HEK293 (cell line): ENCODE measurements around the gene CEP70.

Source experiments
- CTCF ChIP-seq: fragments of 450-650 bp; formaldehyde crosslinking; IDR thresholded peaks from 2 replicates; pipeline ENCODE4 v1.5.1; 2016; ENCODE audit warnings: missing biosample characterization, missing genetic modification characterization
- MEIS1 ChIP-seq: sonication (generic); formaldehyde crosslinking; IDR thresholded peaks from 2 replicates; pipeline ENCODE4 v1.8.1; 2022; ENCODE audit warnings: missing genetic modification reagents, mild to moderate bottlenecking, borderline replicate concordance
- SP2 ChIP-seq: fragments of 450-650 bp; formaldehyde crosslinking; IDR thresholded peaks from 2 replicates; pipeline ENCODE4 v1.5.1; 2016; ENCODE audit warnings: missing biosample characterization, missing genetic modification characterization
- ZNF19 ChIP-seq: fragments of 450-650 bp; formaldehyde crosslinking; IDR thresholded peaks from 2 replicates; pipeline ENCODE4; 2016; ENCODE audit warnings: missing biosample characterization, missing genetic modification characterization, low read depth
- ZNF202 ChIP-seq: fragments of 450-650 bp; formaldehyde crosslinking; IDR thresholded peaks from 2 replicates; pipeline ENCODE4 v1.5.1; 2016; ENCODE audit warnings: missing biosample characterization, missing genetic modification characterization, borderline replicate concordance
- ZNF600 ChIP-seq: fragments of 450-650 bp; formaldehyde crosslinking; IDR thresholded peaks from 2 replicates; pipeline ENCODE4 v1.5.1; 2016; ENCODE audit warnings: missing biosample characterization, missing genetic modification characterization
- ZNF664 ChIP-seq: fragments of 450-650 bp; formaldehyde crosslinking; IDR thresholded peaks from 2 replicates; pipeline ENCODE4 v1.5.1; 2016; ENCODE audit warnings: missing biosample characterization, missing genetic modification characterization
- ZNF677 ChIP-seq: fragments of 450-650 bp; IDR thresholded peaks from 2 replicates; pipeline ENCODE4 v1.5.0; 2018; ENCODE audit warnings: missing biosample characterization, mild to moderate bottlenecking, missing genetic modification characterization, moderate library complexity
- ZNF777 ChIP-seq: fragments of 450-650 bp; formaldehyde crosslinking; IDR thresholded peaks from 2 replicates; pipeline ENCODE4 v1.5.1; 2017; ENCODE audit warnings: missing biosample characterization, missing genetic modification characterization, borderline replicate concordance
- ZNF785 ChIP-seq: fragments of 450-650 bp; formaldehyde crosslinking; IDR thresholded peaks from 2 replicates; pipeline ENCODE4 v1.5.1; 2016; ENCODE audit warnings: missing biosample characterization, missing genetic modification characterization

GRCh38 chr3:138455801-138456716, 138.0 kb downstream of the CEP70 start:
- no peak for TF ChIP-seq ZNF19 (tag by site-specific recombination)
- no peak for TF ChIP-seq SP2 (tag by site-specific recombination)
- TF ChIP-seq ZNF664 (tag by site-specific recombination), result no peak
- no peak for TF ChIP-seq CTCF (tag by site-specific recombination)
- no peak for TF ChIP-seq ZNF785 (tag by site-specific recombination)
- no peak for TF ChIP-seq ZNF600 (tag by site-specific recombination)
- TF ChIP-seq ZNF677 (tag by site-specific recombination), result no peak
- no peak for TF ChIP-seq ZNF777 (tag by site-specific recombination)
- TF ChIP-seq MEIS1 (CRISPR knock-in tag), result no peak
- TF ChIP-seq ZNF202 (tag by site-specific recombination), result no peak
